K562 (cell line): ENCODE measurements around the gene TPCN1. TPM values are rescaled to one million over a fixed set of nuclear protein-coding genes. Genes with fewer than 3 reads are reported as not detected.

Source experiments
- ATAC-seq: fragments of 200-7000 bp; cut with Tn5 transposase; 3 replicates; pipeline ENCODE4 v1.9.1; 2020; ENCODE audit warnings: moderate library complexity
- BruUV-seq: library from RNA; stranded (reverse); fragments of 400-500 nt; replicated peaks from 2 replicates; lab custom pipeline; 2021; lab: Mats Ljungman, UMichigan
- CTCF ChIA-PET: fragments of 300-600 bp; formaldehyde crosslinking; extraction: SDS; loops from one replicate; lab custom pipeline; 2021; ENCODE audit warnings: low intra/inter-chr PET ratio; lab: Yijun Ruan, JAX
- POLR2A ChIA-PET: fragments of 300-600, 350-650 bp; sonication (Branson Sonifier 250); formaldehyde crosslinking; extraction: SDS; loops from one replicate; lab custom pipeline; 2021; ENCODE audit warnings: antibody characterized with exemption, inconsistent platforms; lab: Yijun Ruan, JAX
- DNase-seq, 4 experiments: peaks; one replicate each; pipeline versions ENCODE4 v3.0.0 to v3.0.0-alpha.2; 2011 to 2018; ENCODE audit warnings: low spot score in 3 of 4, mixed read lengths in 3 of 4; ENCODE audit errors: extremely low read depth in 1 of 4
- FAIRE-seq: peaks from 2 replicates; lab custom pipeline; 2011; peaks lifted over from hg19 to GRCh38; lab: Jason Lieb, UNC
- H2AFZ ChIP-seq: 2 replicates; pipeline ENCODE4 v1.6.0; 2011; ENCODE audit warnings: low read depth, low read length, control low read depth, inconsistent platforms
- H3K27ac ChIP-seq: fragments of 200-600 bp; 3 replicates; pipeline ENCODE4 v1.8.0; 2011; ENCODE audit warnings: low read depth, mild to moderate bottlenecking, control low read depth, inconsistent platforms, low read length, moderate library complexity, mixed read lengths; ENCODE audit errors: extremely low read depth
- H3K27me3 ChIP-seq, 2 experiments: fragments of 300-600 bp in 1 of 2; 2 replicates in 1 of 2; 3 replicates in 1 of 2; pipeline versions ENCODE4 v1.6.0 to v1.8.0; 2011; ENCODE audit warnings: inconsistent platforms in 2 of 2, low read length in 2 of 2, mild to moderate bottlenecking in 1 of 2, mixed read lengths in 1 of 2, moderate library complexity in 1 of 2; ENCODE audit not compliant: control insufficient read depth in 2 of 2, insufficient read depth in 2 of 2
- H3K36me3 ChIP-seq: fragments of 300-600 bp; 3 replicates; pipeline ENCODE4 v1.8.0; 2011; ENCODE audit warnings: mild to moderate bottlenecking, low read length, inconsistent platforms; ENCODE audit not compliant: control insufficient read depth, insufficient read depth
- H3K4me1 ChIP-seq, 2 experiments: fragments of 200-600 bp in 1 of 2; replicated peaks in 1 of 2; 2 replicates in 1 of 2; 3 replicates in 1 of 2; pipeline versions ENCODE4 v1.5.1 to v1.8.0; 2011; ENCODE audit warnings: inconsistent platforms in 2 of 2, low read length in 2 of 2, mild to moderate bottlenecking in 1 of 2, mixed read lengths in 1 of 2, moderate library complexity in 1 of 2; ENCODE audit not compliant: control insufficient read depth in 2 of 2, insufficient read depth in 2 of 2
- H3K4me2 ChIP-seq: 2 replicates; pipeline ENCODE4 v1.6.1; 2011; ENCODE audit warnings: low read length, control low read depth, inconsistent platforms, mixed read lengths; ENCODE audit not compliant: insufficient read depth
- H3K4me3 ChIP-seq: fragments of 200-600 bp; sonication (generic), shearing (Covaris generic); 2 replicates; pipeline ENCODE4 v1.5.1; 2016; ENCODE audit warnings: control low read depth, inconsistent platforms
- H3K79me2 ChIP-seq: fragments of 200-600 bp; 3 replicates; pipeline ENCODE4 v1.8.0; 2011; ENCODE audit warnings: low read length, inconsistent platforms; ENCODE audit not compliant: control insufficient read depth, insufficient read depth
- H3K9ac ChIP-seq, 2 experiments: 2 replicates each; pipeline versions ENCODE4 v1.6.0 to v1.6.1; 2011; ENCODE audit warnings: low read depth in 2 of 2, low read length in 2 of 2, control low read depth in 1 of 2, inconsistent platforms in 1 of 2, mild to moderate bottlenecking in 1 of 2, mixed read lengths in 1 of 2; ENCODE audit not compliant: insufficient read depth in 1 of 2
- H3K9me1 ChIP-seq: one replicate; pipeline ENCODE4 v1.6.0; 2011; ENCODE audit warnings: inconsistent platforms, mild to moderate bottlenecking, low read length, moderate library complexity; ENCODE audit not compliant: control insufficient read depth, insufficient read depth
- H3K9me3 ChIP-seq: replicated peaks from 2 replicates; pipeline ENCODE4 v1.5.1; 2011; ENCODE audit warnings: low read depth, low read length, inconsistent platforms; ENCODE audit not compliant: control insufficient read depth, insufficient read depth
- H4K20me1 ChIP-seq: replicated peaks from 2 replicates; pipeline ENCODE4 v1.6.1; 2011; ENCODE audit warnings: low read length, inconsistent platforms, mixed read lengths; ENCODE audit not compliant: control insufficient read depth, insufficient read depth
- GTF2B ChIP-seq: IDR thresholded peaks from 2 replicates; pipeline ENCODE4 v1.6.1; 2011; ENCODE audit not compliant: insufficient read length; ENCODE audit errors: extremely low read depth
- USF1 ChIP-seq: sonication (generic); formaldehyde crosslinking; IDR thresholded peaks from 2 replicates; pipeline ENCODE4 v1.9.0; 2022; ENCODE audit warnings: mild to moderate bottlenecking, missing genetic modification reagents
- WGBS: fragments of 100-300 bp; shearing (Covaris generic); methylation state at CpG from one replicate; pipeline ENCODE4 v1.1.6; 2016; ENCODE audit warnings: low coverage, mixed read lengths; ENCODE audit not compliant: insufficient coverage; ENCODE audit errors: missing lambda C conversion rate; 5-methylcytosine and 5-hydroxymethylcytosine counted together
- in situ Hi-C: fragments of 300-500 bp; cut with MboI; formaldehyde crosslinking; loops from 4 replicates; pipeline ENCODE4 v1.15.0; 2018; ENCODE audit warnings: inconsistent platforms, mixed read lengths
- intact Hi-C: fragments of 100-400 bp; cut with micrococcal nuclease; formaldehyde crosslinking; loops from 2 replicates; pipeline ENCODE4 v1.14.2; 2022
- polyA plus RNA-seq, 8 experiments: library from polyadenylated mRNA; depleted of rRNA in 4 of 8; stranded (reverse) in 5 of 8; unstranded in 3 of 8; fragments of >200 nt; fragmentation: Nextera tagmentation in 2 of 8; fragmentation: Illumina TruSeq in 1 of 8; extraction: Ambion mirVana in 2 of 8; extraction: Trizol in 1 of 8; gene quantifications; 2 replicates each; pipeline versions ENCODE4 v1.2.1 to v1.2.3, GENCODE V29; 2011 to 2014; ENCODE audit warnings: inconsistent platforms in 1 of 8, missing spikeins in 1 of 8
- total RNA-seq, 7 experiments: library from RNA; depleted of rRNA in 6 of 7; stranded (reverse); fragments of >200 nt in 6 of 7; fragmentation: Illumina TruSeq in 2 of 7; extraction: Trizol in 2 of 7; gene quantifications; 2 replicates each; pipeline versions ENCODE4 v1.2.1 to v1.2.3, GENCODE V29; 2011 to 2021; ENCODE audit warnings: low replicate concordance in 1 of 7

TPCN1 gene
- total and polyA plus RNA-seq, 9 of the 15 experiments (the other 6 are each of a cell fraction or from before 2014, with no cell fraction given) = 0.80 to 23.8 (median 7.4) TPM

GRCh38 chr12:113173081-113173698, 48.1 kb upstream of the TPCN1 start:
- ChIA-PET POLR2A (no interaction called here), CTCF (interaction anchor here (2.1 to 3.8 kb wide), 2 partner anchors 125 to 180 kb away, joined by 8 to 21 read pairs; no protein-coding TSS in a partner anchor)
- H3K36me3 ChIP-seq = peaks cover 90% of the 10 kb centered on the region
- H3K9me3 ChIP-seq = no peaks in the 10 kb centered on the region
- no TSS peak for BruUV-seq
- H3K4me3 ChIP-seq = no peak overlapping the region
- no peak for TF ChIP-seq USF1 (CRISPR knock-in tag)
- TF ChIP-seq GTF2B = no peak
- no peak overlapping the region for H3K9ac ChIP-seq
- peaks cover 0 to 6% of the 10 kb centered on the region in 2 experiments; a peak in 2 of 5 replicates for H3K4me1 ChIP-seq
- 97% methylated on average over 7 of the region's 7 CpGs for WGBS
- ATAC-seq (no peak), FAIRE-seq (no peak), DNase-seq (no peak)
- no peaks in the 10 kb centered on the region for H3K27me3 ChIP-seq
- no peak overlapping the region for H3K27ac ChIP-seq
- H4K20me1 ChIP-seq = no peaks in the 10 kb centered on the region; the same call in 1 of the 2 replicates
- H3K4me2 ChIP-seq = no peak overlapping the region
- H3K79me2 ChIP-seq = no peaks in the 10 kb centered on the region; the same call in 2 of the 3 replicates
- H3K9me1 ChIP-seq = peaks cover 2% of the 10 kb centered on the region
- intact Hi-C loops (no loop called here), in situ Hi-C loops (loop anchor here (5.0 kb wide), 1 partner anchor 126 kb away; no protein-coding TSS in a partner anchor)
- no peak overlapping the region for H2AFZ ChIP-seq
